Endodermal cell (in vitro differentiated cells): ENCODE data around the gene HRG. TPM values are rescaled to one million over a fixed set of nuclear protein-coding genes. Genes with fewer than 3 reads are reported as not detected.

Experiments used
- DNase-seq: peaks from one replicate; pipeline ENCODE4 v3.0.0-alpha.2; 2017
- H3K27ac ChIP-seq: 2 replicates; pipeline ENCODE4 v1.5.1; 2013; ENCODE audit warnings: mild to moderate bottlenecking, low read depth, low read length, moderate library complexity
- H3K27me3 ChIP-seq: 2 replicates; pipeline ENCODE4 v1.6.1; 2013; ENCODE audit warnings: mild to moderate bottlenecking, low read length, moderate library complexity; ENCODE audit not compliant: insufficient read depth, control insufficient read depth, poor library complexity, severe bottlenecking
- H3K36me3 ChIP-seq: 2 replicates; pipeline ENCODE4 v1.7.0; 2013; ENCODE audit warnings: mild to moderate bottlenecking, low read length, moderate library complexity; ENCODE audit not compliant: control insufficient read depth, insufficient read depth
- H3K4me1 ChIP-seq: one replicate; pipeline ENCODE4 v1.7.0; 2013; ENCODE audit warnings: low read length; ENCODE audit not compliant: control insufficient read depth, insufficient read depth
- H3K4me3 ChIP-seq: 2 replicates; pipeline ENCODE4 v1.5.1; 2013; ENCODE audit warnings: mild to moderate bottlenecking, low read length, moderate library complexity
- H3K9ac ChIP-seq: 2 replicates; pipeline ENCODE4 v1.6.1; 2013; ENCODE audit warnings: mild to moderate bottlenecking, low read length, moderate library complexity; ENCODE audit not compliant: poor library complexity, severe bottlenecking; ENCODE audit errors: extremely low read depth
- H3K9me3 ChIP-seq: 2 replicates; pipeline ENCODE4 v1.6.1; 2013; ENCODE audit warnings: mild to moderate bottlenecking, low read length, moderate library complexity; ENCODE audit not compliant: control insufficient read depth
- H3K27ac Mint-ChIP-seq: 2 replicates; pipeline ENCODE4 v1.8.0; 2020; ENCODE audit warnings: mixed read lengths
- H3K27me3 Mint-ChIP-seq: 2 replicates; pipeline ENCODE4 v1.8.0; 2021; ENCODE audit warnings: mild to moderate bottlenecking, mixed read lengths; ENCODE audit not compliant: insufficient read depth
- H3K36me3 Mint-ChIP-seq: 2 replicates; pipeline ENCODE4 v1.8.0; 2020; ENCODE audit warnings: low read depth, mixed read lengths
- H3K4me1 Mint-ChIP-seq: 2 replicates; pipeline ENCODE4 v1.8.0; 2020; ENCODE audit warnings: mixed read lengths
- H3K4me3 Mint-ChIP-seq: 2 replicates; pipeline ENCODE4 v1.8.0; 2020; ENCODE audit warnings: mild to moderate bottlenecking, moderate library complexity, mixed read lengths
- H3K9me3 Mint-ChIP-seq: 2 replicates; pipeline ENCODE4 v1.8.0; 2020; ENCODE audit warnings: mild to moderate bottlenecking, mixed read lengths
- WGBS, 2 experiments: methylation state at CpG; one replicate each; pipeline versions ENCODE4 v1.1.5 to v1.1.7; 2013; ENCODE audit warnings: missing lambda C conversion rate in 2 of 2, mixed read lengths in 1 of 2; ENCODE audit not compliant: insufficient coverage in 1 of 2, insufficient read length in 1 of 2; 5-methylcytosine and 5-hydroxymethylcytosine counted together
- total RNA-seq, 2 donors: library from RNA; stranded (reverse); fragmentation: NEBNext Ultra II Directional in 1 of 2; extraction: Animal tissue kit (Norgen Biotek cat#: 25700) in 1 of 2; gene quantifications; 2 replicates in 1 of 2; 3 replicates in 1 of 2; pipeline ENCODE4 v1.2.1, GENCODE V29; 2021
- TF ChIP-seq, protein P1 (sequence below): fragments of 200-600 bp; sonication (generic); conservative IDR thresholded peaks from 2 replicates; pipeline ENCODE4 v1.5.0; 2021; ENCODE audit warnings: antibody characterized with exemption, mild to moderate bottlenecking

Gene HRG
- total RNA-seq, 2 donors from 2014 or later, result not detected

GRCh38 chr3:186627852-186628414 lies 37.9 kb upstream of the HRG start:
- 96 to 99% methylated on average over 4 to 7 of the region's 7 CpGs for WGBS, 2 experiments
- TF ChIP-seq, protein P1, sequence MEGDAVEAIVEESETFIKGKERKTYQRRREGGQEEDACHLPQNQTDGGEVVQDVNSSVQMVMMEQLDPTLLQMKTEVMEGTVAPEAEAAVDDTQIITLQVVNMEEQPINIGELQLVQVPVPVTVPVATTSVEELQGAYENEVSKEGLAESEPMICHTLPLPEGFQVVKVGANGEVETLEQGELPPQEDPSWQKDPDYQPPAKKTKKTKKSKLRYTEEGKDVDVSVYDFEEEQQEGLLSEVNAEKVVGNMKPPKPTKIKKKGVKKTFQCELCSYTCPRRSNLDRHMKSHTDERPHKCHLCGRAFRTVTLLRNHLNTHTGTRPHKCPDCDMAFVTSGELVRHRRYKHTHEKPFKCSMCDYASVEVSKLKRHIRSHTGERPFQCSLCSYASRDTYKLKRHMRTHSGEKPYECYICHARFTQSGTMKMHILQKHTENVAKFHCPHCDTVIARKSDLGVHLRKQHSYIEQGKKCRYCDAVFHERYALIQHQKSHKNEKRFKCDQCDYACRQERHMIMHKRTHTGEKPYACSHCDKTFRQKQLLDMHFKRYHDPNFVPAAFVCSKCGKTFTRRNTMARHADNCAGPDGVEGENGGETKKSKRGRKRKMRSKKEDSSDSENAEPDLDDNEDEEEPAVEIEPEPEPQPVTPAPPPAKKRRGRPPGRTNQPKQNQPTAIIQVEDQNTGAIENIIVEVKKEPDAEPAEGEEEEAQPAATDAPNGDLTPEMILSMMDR, result no peak
- H3K9me3 ChIP-seq, result no peaks in the 10 kb centered on the region
- Mint-ChIP-seq H3K27ac (no peak overlapping the region), H3K27me3 (peaks cover 14% of the 10 kb centered on the region), H3K4me3 (no peak overlapping the region), H3K36me3 (no peaks in the 10 kb centered on the region), H3K9me3 (no peaks in the 10 kb centered on the region), H3K4me1 (no peaks in the 10 kb centered on the region)
- H3K9ac ChIP-seq, result no peak overlapping the region
- H3K4me1 ChIP-seq, result no peaks in the 10 kb centered on the region
- H3K4me3 ChIP-seq, result no peak overlapping the region
- DNase-seq, result no peak
- H3K36me3 ChIP-seq, result no peaks in the 10 kb centered on the region
- H3K27me3 ChIP-seq, result no peaks in the 10 kb centered on the region
- no peak overlapping the region for H3K27ac ChIP-seq

DNA sequence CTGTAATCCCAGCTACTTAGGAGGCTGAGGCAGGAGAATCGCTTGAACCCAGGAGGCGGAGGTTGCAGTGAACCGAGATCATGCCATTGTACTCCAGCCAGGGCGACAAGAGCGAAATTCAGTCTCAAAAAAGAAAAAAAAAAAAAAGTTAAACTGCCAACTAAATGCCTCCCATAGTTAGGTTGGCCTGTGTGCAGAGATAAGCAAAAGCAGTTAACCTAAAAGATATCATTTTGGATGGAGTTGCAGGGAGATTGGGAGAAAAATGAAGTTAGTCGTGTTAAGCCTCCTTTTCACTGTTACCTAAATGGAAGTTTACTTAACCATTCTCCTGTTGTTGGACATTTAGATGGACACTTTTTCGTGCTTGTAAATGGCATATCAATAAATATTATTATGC lies 37.1 kb upstream of the HRG start:
- no peaks in the 10 kb centered on the region for H3K9me3 Mint-ChIP-seq
- Histone ChIP-seq H3K4me3 (no peak overlapping the region), H3K9me3 (no peaks in the 10 kb centered on the region), H3K4me1 (no peaks in the 10 kb centered on the region), H3K9ac (no peak overlapping the region), H3K36me3 (no peaks in the 10 kb centered on the region), H3K27ac (no peak overlapping the region), H3K27me3 (no peaks in the 10 kb centered on the region)
- H3K4me1 Mint-ChIP-seq, result peaks cover under 1% of the 10 kb centered on the region
- no peak for DNase-seq
- no peak overlapping the region for H3K27ac Mint-ChIP-seq
- TF ChIP-seq, protein P1, result no peak
- no peaks in the 10 kb centered on the region for H3K36me3 Mint-ChIP-seq
- 93 to 100% methylated on average over 1 to 6 of the region's 7 CpGs for WGBS, 2 experiments
- H3K4me3 Mint-ChIP-seq, result no peak overlapping the region
- peaks cover 14% of the 10 kb centered on the region for H3K27me3 Mint-ChIP-seq

DNA sequence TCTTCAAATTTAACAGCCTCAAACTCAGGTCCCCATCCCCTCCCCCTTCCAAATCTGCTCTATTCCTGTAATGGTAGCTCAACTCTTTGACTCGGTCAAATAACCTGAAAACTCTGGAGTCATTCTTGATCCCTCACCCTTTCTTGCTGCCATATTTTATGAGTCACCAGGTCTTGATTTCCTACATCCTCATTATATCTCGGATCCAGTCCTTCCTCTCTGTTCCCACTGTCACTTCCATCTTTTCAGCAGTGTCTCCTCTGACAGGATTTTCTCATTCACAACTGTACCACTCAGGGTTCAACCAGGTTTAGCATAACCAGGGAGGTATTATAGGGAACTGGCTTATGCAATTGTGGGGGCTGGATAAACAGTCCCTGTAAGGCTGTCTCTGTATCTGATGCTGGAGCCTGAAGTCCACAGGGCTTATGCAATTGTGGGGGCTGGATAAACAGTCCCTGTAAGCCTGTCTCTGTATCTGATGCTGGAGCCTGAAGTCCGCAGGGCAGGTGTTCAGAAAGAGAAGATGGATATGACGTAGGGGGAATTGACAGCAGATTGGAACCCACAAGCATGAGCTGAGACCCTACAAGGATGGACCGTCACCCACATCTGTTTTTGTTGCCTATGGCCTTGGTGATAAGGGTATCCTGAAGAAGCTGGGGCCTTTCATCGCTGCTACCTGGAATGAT lies 34.7 kb upstream of the HRG start:
- Mint-ChIP-seq H3K4me3 (no peak overlapping the region), H3K9me3 (no peaks in the 10 kb centered on the region), H3K27ac (no peak overlapping the region), H3K36me3 (no peaks in the 10 kb centered on the region), H3K27me3 (peaks cover 14% of the 10 kb centered on the region), H3K4me1 (peaks cover 8% of the 10 kb centered on the region)
- Histone ChIP-seq H3K4me3 (no peak overlapping the region), H3K4me1 (no peaks in the 10 kb centered on the region), H3K27ac (no peak overlapping the region), H3K27me3 (no peaks in the 10 kb centered on the region), H3K9ac (no peak overlapping the region), H3K36me3 (no peaks in the 10 kb centered on the region), H3K9me3 (no peaks in the 10 kb centered on the region)
- TF ChIP-seq, protein P1, result no peak
- WGBS, 2 experiments, result 89 to 92% methylated on average over 6 of the region's 6 CpGs
- no peak for DNase-seq
